ENCODE data around the gene DLGAP3.

- TF ChIP-seq CTCF (conservative IDR thresholded peaks at IDR 0.05 in 1 of 2, IDR thresholded peaks at IDR 0.05 in 1 of 2; ENCODE audit: extremely low read depth in 1 of 2, insufficient read depth in 1 of 2, low read depth in 1 of 2, low read length in 2 of 2) (no peak), EZH2 (IDR thresholded peaks at IDR 0.05; ENCODE audit: borderline replicate concordance, low read length) (no peak)
These were observed 104.5 kb downstream of the DLGAP3 start for GRCh38 chr1:34824817-34825454.

Data from mammary epithelial cell (primary cell).